Mesenteric fat pad (tissue), 1 donor: ENCODE data around the gene RTN4R. TPM values are rescaled to one million over a fixed set of nuclear protein-coding genes. Genes with fewer than 3 reads are reported as not detected.
"Not testable (repeated sequence)": the region's sequence is repeated elsewhere in the genome, so short reads cannot be mapped to it uniquely, and the experiment has no call there.

Experiments used
- DNase-seq: peaks from one replicate; pipeline ENCODE4 v3.0.0-alpha.2; 2020; ENCODE audit warnings: low spot score
- long read RNA-seq: library from polyadenylated mRNA; unstranded; transcript quantifications from one replicate; pipeline ENCODE4 v2.0.0, GENCODE V29; 2020
- total RNA-seq: library from RNA; stranded (reverse); fragmentation: NEBNext Ultra II Directional; extraction: Animal tissue kit (Norgen Biotek cat#: 25700); gene quantifications from one replicate; pipeline ENCODE4 v1.2.1, GENCODE V29; 2021
- donor health status: DM: yes; HTN: yes; CAD: no.

The RTN4R gene
- total RNA-seq = 0.55 TPM
- long read RNA-seq, partial matches to known transcripts = 0 of 2 reads
- long read RNA-seq, other reads (novel, unspliced or antisense) = 0 of 2 reads

- no peak for DNase-seq
These were observed at the start of gene RTN4R for GRCh38 chr22:20268279-20269012. Gene RTN4R, minus strand, starts transcription at chr22:20268318. Its CDS starts 226 bp downstream, at chr22:20268092.

- peak; percentile 73 for DNase-seq
These were observed 49.4 kb upstream of the RTN4R start for GRCh38 chr22:20317402-20318042.

GRCh38 chr22:20316844-20317401 is 48.8 kb upstream of the RTN4R start:
- peak; percentile 35 for DNase-seq

- peak; percentile 69 for DNase-seq
These were observed 48.2 kb upstream of the RTN4R start for GRCh38 chr22:20316217-20316843.

- peak; percentile 85 for DNase-seq
These were observed 47.5 kb upstream of the RTN4R start for GRCh38 chr22:20315337-20316216.

GRCh38 chr22:20314741-20315336 is 46.7 kb upstream of the RTN4R start:
- DNase-seq = peak; percentile 75

GRCh38 chr22:20314206-20314605 is 46.1 kb upstream of the RTN4R start:
- peak; percentile 37 for DNase-seq

GRCh38 chr22:20313306-20314077 is 45.4 kb upstream of the RTN4R start:
- peak; percentile 69 for DNase-seq

- peak; percentile 83 for DNase-seq
These were observed 44.5 kb upstream of the RTN4R start for GRCh38 chr22:20312396-20313191.

- peak; percentile 68 for DNase-seq
These were observed 43.3 kb upstream of the RTN4R start for GRCh38 chr22:20311249-20312062.

- DNase-seq = peak; percentile 67
These were observed 42.7 kb upstream of the RTN4R start for GRCh38 chr22:20310773-20311172.

- DNase-seq = not testable (repeated sequence)
These were observed 42.1 kb upstream of the RTN4R start for GRCh38 chr22:20310180-20310579.

GRCh38 chr22:20308806-20309650 is 40.9 kb upstream of the RTN4R start:
- not testable (repeated sequence) for DNase-seq

- DNase-seq = not testable (repeated sequence)
These were observed 39.6 kb upstream of the RTN4R start for GRCh38 chr22:20307448-20308447.

- not testable (repeated sequence) for DNase-seq
These were observed 38.7 kb upstream of the RTN4R start for GRCh38 chr22:20306646-20307447.
